HepG2 (cell line): Measurements from ENCODE around the gene OGFOD3. TPM values are rescaled to one million over a fixed set of nuclear protein-coding genes. Genes with fewer than 3 reads are reported as not detected.

Source experiments
- CBX2 ChIP-seq, 2 experiments: fragments of 200-600 bp in 1 of 2; sonication (generic); formaldehyde crosslinking in 1 of 2; IDR thresholded peaks; 2 replicates each; pipeline versions ENCODE4 v1.7.0 to v1.8.1; 2018 to 2022; ENCODE audit warnings: low read depth in 2 of 2, low read length in 1 of 2, mild to moderate bottlenecking in 1 of 2, missing genetic modification reagents in 1 of 2
- CREB3 ChIP-seq: sonication (generic); formaldehyde crosslinking; IDR thresholded peaks from 2 replicates; pipeline ENCODE4 v1.5.0; 2020; ENCODE audit warnings: missing genetic modification reagents
- FOSL2 ChIP-seq: sonication (generic); formaldehyde crosslinking; IDR thresholded peaks from 2 replicates; pipeline ENCODE4 v1.4.0; 2020; ENCODE audit warnings: missing genetic modification reagents
- FOXC1 ChIP-seq: sonication (generic); formaldehyde crosslinking; IDR thresholded peaks from 2 replicates; pipeline ENCODE4 v1.8.0; 2022; ENCODE audit warnings: mild to moderate bottlenecking, missing genetic modification reagents, borderline replicate concordance
- FOXO4 ChIP-seq: sonication (generic); formaldehyde crosslinking; conservative IDR thresholded peaks from 2 replicates; pipeline ENCODE4 v1.8.1; 2023; ENCODE audit warnings: missing genetic modification reagents
- GLMP ChIP-seq: sonication (generic); formaldehyde crosslinking; IDR thresholded peaks from 2 replicates; pipeline ENCODE4 v1.9.0; 2021; ENCODE audit warnings: missing genetic modification reagents, mild to moderate bottlenecking, borderline replicate concordance
- HNF4G ChIP-seq, 2 experiments: sonication (generic) in 1 of 2; formaldehyde crosslinking in 1 of 2; IDR thresholded peaks; 2 replicates each; pipeline versions ENCODE4 v1.4.0 to v1.6.1; 2011 to 2020; ENCODE audit warnings: borderline replicate concordance in 2 of 2, low read depth in 2 of 2, mild to moderate bottlenecking in 2 of 2, low read length in 1 of 2, missing genetic modification reagents in 1 of 2, moderate library complexity in 1 of 2
- IKZF4 ChIP-seq: sonication (generic); formaldehyde crosslinking; IDR thresholded peaks from 2 replicates; pipeline ENCODE4 v1.5.1; 2020; ENCODE audit warnings: borderline replicate concordance, mild to moderate bottlenecking, low read depth, missing genetic modification reagents; ENCODE audit errors: not compliant biosample characterization
- MIER2 ChIP-seq: IDR thresholded peaks from 2 replicates; pipeline ENCODE4 v1.6.1; 2016; ENCODE audit warnings: missing biosample characterization, missing genetic modification reagents
- NFE2L1 ChIP-seq: sonication (generic); formaldehyde crosslinking; IDR thresholded peaks from 2 replicates; pipeline ENCODE4 v1.4.0; 2020; ENCODE audit warnings: missing genetic modification reagents, mild to moderate bottlenecking, borderline replicate concordance
- NR3C1 ChIP-seq: sonication (generic); formaldehyde crosslinking; IDR thresholded peaks from 2 replicates; pipeline ENCODE4 v1.4.0; 2020; ENCODE audit warnings: missing genetic modification reagents
- PTBP1 ChIP-seq: fragments of 200-400 bp; formaldehyde crosslinking; IDR thresholded peaks from 2 replicates; pipeline ENCODE4 v1.6.1; 2018; ENCODE audit warnings: low read length, low read depth; ENCODE audit not compliant: poor library complexity, severe bottlenecking
- RBFOX2 ChIP-seq: fragments of 200-400 bp; formaldehyde crosslinking; IDR thresholded peaks from 2 replicates; pipeline ENCODE4 v1.6.1; 2017; ENCODE audit warnings: low read depth, mild to moderate bottlenecking, low read length
- ZBTB25 ChIP-seq: IDR thresholded peaks from 2 replicates; pipeline ENCODE4 v1.6.1; 2018; ENCODE audit warnings: missing genetic modification reagents
- ZNF24 ChIP-seq: fragments of 450-650 bp; IDR thresholded peaks from 2 replicates; pipeline ENCODE4 v1.6.1; 2017; ENCODE audit warnings: antibody characterized with exemption, mild to moderate bottlenecking
- ZNF333 ChIP-seq: sonication (generic); formaldehyde crosslinking; IDR thresholded peaks from 2 replicates; pipeline ENCODE4 v1.4.0; 2020; ENCODE audit warnings: mild to moderate bottlenecking, missing genetic modification reagents, borderline replicate concordance
- ZNF609 ChIP-seq: sonication (generic); formaldehyde crosslinking; IDR thresholded peaks from 2 replicates; pipeline ENCODE4 v1.4.0; 2020; ENCODE audit warnings: mild to moderate bottlenecking, missing genetic modification reagents, borderline replicate concordance
- polyA plus RNA-seq, 8 experiments: library from polyadenylated mRNA; depleted of rRNA in 3 of 8; stranded (reverse) in 7 of 8; unstranded in 1 of 8; fragments of >200 nt; fragmentation: Illumina TruSeq in 4 of 8; extraction: Trizol in 4 of 8; gene quantifications; 2 replicates each; pipeline versions ENCODE4 v1.2.1 to v1.2.3, GENCODE V29; 2011 to 2016; ENCODE audit warnings: low read depth in 4 of 8, missing spikeins in 1 of 8, mixed read lengths in 1 of 8; ENCODE audit not compliant: insufficient read depth in 1 of 8
- total RNA-seq, 5 experiments: library from RNA; depleted of rRNA; stranded (reverse); fragments of >200 nt; fragmentation: Illumina TruSeq; extraction: Trizol; gene quantifications; 2 replicates each; pipeline ENCODE4 v1.2.3, GENCODE V29; 2016; ENCODE audit warnings: low read depth in 1 of 5

OGFOD3 gene
- total and polyA plus RNA-seq, 2 of the 13 experiments (the other 11 are each of a cell fraction or from before 2014, with no cell fraction given): 40.0 to 42.1 TPM

- TF ChIP-seq ZNF609: peak; percentile 75; the same call in 1 of the 2 replicates
- TF ChIP-seq FOXC1 (CRISPR knock-in tag): peak; percentile 95
- no peak for TF ChIP-seq PTBP1
- no peak for TF ChIP-seq CBX2 (IDR thresholded peaks at IDR 0.05; ENCODE audit: low read depth, low read length)
- 0 out of 2 replicates have a peak, but pooled peaks have one; percentile 29 for TF ChIP-seq CBX2 (CRISPR knock-in tag; IDR thresholded peaks at IDR 0.05; ENCODE audit: low read depth)
- peak; percentile 41; the same call in 1 of the 2 replicates for TF ChIP-seq GLMP (CRISPR knock-in tag)
- TF ChIP-seq IKZF4 (CRISPR knock-in tag): peak; percentile 47
- TF ChIP-seq ZBTB25 (CRISPR knock-in tag): peak; percentile 95
- peak; percentile 13; the same call in 1 of the 2 replicates for TF ChIP-seq HNF4G (IDR thresholded peaks at IDR 0.05; ENCODE audit: borderline replicate concordance, low read depth, low read length)
- TF ChIP-seq HNF4G (CRISPR knock-in tag; IDR thresholded peaks at IDR 0.05; ENCODE audit: borderline replicate concordance, low read depth): peak; percentile 83
- no peak for TF ChIP-seq MIER2 (CRISPR knock-in tag)
- peak; percentile 67; the same call in 1 of the 2 replicates for TF ChIP-seq ZNF333 (CRISPR knock-in tag)
- 0 out of 2 replicates have a peak, but pooled peaks have one; percentile 63 for TF ChIP-seq NFE2L1 (CRISPR knock-in tag)
- TF ChIP-seq ZNF24: 0 out of 2 replicates have a peak, but pooled peaks have one; percentile 53
- TF ChIP-seq NR3C1 (CRISPR knock-in tag): no peak
- peak; percentile 54; the same call in 1 of the 2 replicates for TF ChIP-seq CREB3
- TF ChIP-seq FOXO4 (CRISPR knock-in tag): 0 out of 2 replicates have a peak, but pooled peaks have one; percentile 28
- no peak for TF ChIP-seq FOSL2 (CRISPR knock-in tag)
- TF ChIP-seq RBFOX2: peak; percentile 100
Measured at GRCh38 chr17:82458179-82458884, 39.9 kb upstream of the OGFOD3 start, which contains the start of gene NARF (continued).
